GM19372 (cell line): ENCODE measurements around the gene MRO.
"Not testable (repeated sequence)": the region's sequence is repeated elsewhere in the genome, so short reads cannot be mapped to it uniquely, and the experiment has no call there.

Source experiments
- ATAC-seq: cut with Tn5 transposase; IDR thresholded peaks from one replicate; pipeline ENCODE4 v1.9.1; 2021; ENCODE audit warnings: mild to moderate bottlenecking, low read depth, moderate library complexity; ENCODE audit not compliant: unreplicated experiment

Gene MRO

GRCh38 chr18:50819728-50820378 is at the start of gene MRO:
Gene MRO, minus strand, starts transcription at chr18:50820016. Its CDS starts 10,616 bp downstream, at chr18:50809400.
- ATAC-seq, result peak; percentile 92

- ATAC-seq, result no peak
Observed at GRCh38 chr18:50869150-50869549, 49.3 kb upstream of the MRO start.

GRCh38 chr18:50866765-50867164 is 46.9 kb upstream of the MRO start:
- ATAC-seq, result no peak

- ATAC-seq, result no peak
Observed at GRCh38 chr18:50863840-50864375, 44.1 kb upstream of the MRO start.

GRCh38 chr18:50862401-50862800 is 42.6 kb upstream of the MRO start:
- ATAC-seq, result no peak

- no peak for ATAC-seq
Observed at GRCh38 chr18:50861617-50862016, 41.8 kb upstream of the MRO start.

GRCh38 chr18:50859793-50860555 is 40.2 kb upstream of the MRO start:
- ATAC-seq, result no peak

- ATAC-seq, result no peak
Observed at GRCh38 chr18:50857694-50858093, 37.9 kb upstream of the MRO start.

- ATAC-seq, result not testable (repeated sequence)
Observed at GRCh38 chr18:50857166-50857565, 37.4 kb upstream of the MRO start.

- no peak for ATAC-seq
Observed at GRCh38 chr18:50855976-50856757, 36.4 kb upstream of the MRO start.

- ATAC-seq, result no peak
Observed at GRCh38 chr18:50853863-50854271, 34.1 kb upstream of the MRO start.

GRCh38 chr18:50850307-50851065 is 30.7 kb upstream of the MRO start:
- ATAC-seq, result no peak

GRCh38 chr18:50849419-50849821 is 29.6 kb upstream of the MRO start:
- ATAC-seq, result no peak

GRCh38 chr18:50848991-50849390 is 29.2 kb upstream of the MRO start:
- ATAC-seq, result no peak

- no peak for ATAC-seq
Observed at GRCh38 chr18:50848061-50848551, 28.3 kb upstream of the MRO start.

- ATAC-seq, result no peak
Observed at GRCh38 chr18:50847192-50847591, 27.4 kb upstream of the MRO start.

GRCh38 chr18:50844960-50845359 is 25.1 kb upstream of the MRO start:
- ATAC-seq, result no peak

GRCh38 chr18:50844554-50844953 is 24.7 kb upstream of the MRO start:
- ATAC-seq, result no peak

GRCh38 chr18:50842846-50843245 is 23.0 kb upstream of the MRO start:
- no peak for ATAC-seq

GRCh38 chr18:50839996-50840395 is 20.2 kb upstream of the MRO start:
- no peak for ATAC-seq
